VCaP (cell line): ENCODE data around the gene CNTF.

Source experiments
- H3K27ac ChIP-seq: fragments of 450-650 bp; 2 replicates; pipeline ENCODE4 v1.5.1; 2017
- CTCF ChIP-seq: fragments of 450-650 bp; conservative IDR thresholded peaks from 2 replicates; pipeline ENCODE4 v1.5.1; 2017; ENCODE audit warnings: mild to moderate bottlenecking, moderate library complexity

The CNTF gene

GRCh38 chr11:58592760-58593472 is 29.5 kb upstream of the CNTF start:
- H3K27ac ChIP-seq: no peak overlapping the region
- TF ChIP-seq CTCF: no peak

GRCh38 chr11:58594826-58595225 is 27.6 kb upstream of the CNTF start:
- H3K27ac ChIP-seq: no peak overlapping the region
- TF ChIP-seq CTCF: no peak

- no peak overlapping the region for H3K27ac ChIP-seq
- TF ChIP-seq CTCF: no peak
Observed at GRCh38 chr11:58596621-58597020, 25.8 kb upstream of the CNTF start.

GRCh38 chr11:58597486-58598144 is 24.9 kb upstream of the CNTF start:
- no peak overlapping the region for H3K27ac ChIP-seq
- no peak for TF ChIP-seq CTCF

GRCh38 chr11:58600510-58600909 is 22.0 kb upstream of the CNTF start:
- no peak overlapping the region for H3K27ac ChIP-seq
- TF ChIP-seq CTCF: no peak

GRCh38 chr11:58606930-58607714 is 15.3 kb upstream of the CNTF start:
- H3K27ac ChIP-seq: no peak overlapping the region

More at GRCh38 chr11:58606930-58607714, 15.3 kb upstream of the CNTF start:
- no peak for TF ChIP-seq CTCF
